GF-D8 (cell line): ENCODE results near the gene EPB41L4B.
"Not testable (repeated sequence)": the region's sequence is repeated elsewhere in the genome, so short reads cannot be mapped to it uniquely, and the experiment has no call there.

Experiments used
- DNase-seq: peaks from one replicate; lab custom pipeline; 2025; lab: John Stamatoyannopoulos, UW

EPB41L4B gene

GRCh38 chr9:109244179-109245132 lies 76.4 kb downstream of the EPB41L4B start:
- no peak for DNase-seq

GRCh38 chr9:109242741-109243140 lies 78.1 kb downstream of the EPB41L4B start:
- DNase-seq, result no peak

GRCh38 chr9:109242014-109242413 lies 78.8 kb downstream of the EPB41L4B start:
- no peak for DNase-seq

GRCh38 chr9:109241207-109241606 lies 79.7 kb downstream of the EPB41L4B start:
- no peak for DNase-seq

- DNase-seq, result no peak
Observed at GRCh38 chr9:109239240-109239639, 81.6 kb downstream of the EPB41L4B start.

GRCh38 chr9:109238655-109239054 lies 82.2 kb downstream of the EPB41L4B start:
- DNase-seq, result no peak

- no peak for DNase-seq
Observed at GRCh38 chr9:109238125-109238524, 82.7 kb downstream of the EPB41L4B start.

GRCh38 chr9:109232449-109233237 lies 88.2 kb downstream of the EPB41L4B start:
- no peak for DNase-seq

- DNase-seq, result no peak
Observed at GRCh38 chr9:109231593-109231992, 89.3 kb downstream of the EPB41L4B start.

GRCh38 chr9:109230277-109230676 lies 90.6 kb downstream of the EPB41L4B start:
- no peak for DNase-seq

- DNase-seq, result no peak
Observed at GRCh38 chr9:109229682-109230081, 91.2 kb downstream of the EPB41L4B start.

- no peak for DNase-seq
Observed at GRCh38 chr9:109228093-109228642, 92.7 kb downstream of the EPB41L4B start.

GRCh38 chr9:109225629-109226028 lies 95.2 kb downstream of the EPB41L4B start:
- DNase-seq, result no peak

GRCh38 chr9:109224751-109225150 lies 96.1 kb downstream of the EPB41L4B start:
- DNase-seq, result no peak

- DNase-seq, result not testable (repeated sequence)
Observed at GRCh38 chr9:109218242-109218641, 102.6 kb downstream of the EPB41L4B start.

GRCh38 chr9:109214414-109214813 lies 106.4 kb downstream of the EPB41L4B start:
- DNase-seq, result no peak

GRCh38 chr9:109213285-109214121 lies 107.4 kb downstream of the EPB41L4B start:
- no peak for DNase-seq

GRCh38 chr9:109212768-109213167 lies 108.1 kb downstream of the EPB41L4B start:
- DNase-seq, result no peak

GRCh38 chr9:109206670-109207069 lies 114.2 kb downstream of the EPB41L4B start:
- no peak for DNase-seq

GRCh38 chr9:109205526-109205925 lies 115.3 kb downstream of the EPB41L4B start:
- no peak for DNase-seq

GRCh38 chr9:109203761-109204360 lies 117.0 kb downstream of the EPB41L4B start:
- no peak for DNase-seq
